HEK293 (cell line): Measurements from ENCODE around the gene TMC3.

Experiments used
- EGR2 ChIP-seq: fragments of 450-650 bp; formaldehyde crosslinking; IDR thresholded peaks from 2 replicates; pipeline ENCODE4 v1.5.1; 2016; ENCODE audit warnings: low read depth, missing biosample characterization, missing genetic modification characterization
- GLIS2 ChIP-seq: fragments of 450-650 bp; formaldehyde crosslinking; IDR thresholded peaks from 2 replicates; pipeline ENCODE4 v1.5.1; 2016; ENCODE audit warnings: missing biosample characterization, missing genetic modification characterization
- HOXD13 ChIP-seq: sonication (generic); formaldehyde crosslinking; IDR thresholded peaks from 2 replicates; pipeline ENCODE4 v1.8.0; 2022; ENCODE audit warnings: missing genetic modification reagents, borderline replicate concordance
- ZFP37 ChIP-seq: fragments of 450-650 bp; formaldehyde crosslinking; IDR thresholded peaks from 2 replicates; pipeline ENCODE4 v1.5.1; 2016; ENCODE audit warnings: missing biosample characterization, missing genetic modification characterization
- ZFP41 ChIP-seq: fragments of 450-650 bp; formaldehyde crosslinking; IDR thresholded peaks from 2 replicates; pipeline ENCODE4 v1.5.1; 2016; ENCODE audit warnings: missing biosample characterization, missing genetic modification characterization, borderline replicate concordance
- ZNF335 ChIP-seq: fragments of 450-650 bp; formaldehyde crosslinking; conservative IDR thresholded peaks from 2 replicates; pipeline ENCODE4 v1.5.1; 2016; ENCODE audit warnings: missing biosample characterization, missing genetic modification characterization
- ZNF610 ChIP-seq: fragments of 450-650 bp; formaldehyde crosslinking; IDR thresholded peaks from 2 replicates; pipeline ENCODE4 v1.5.1; 2016; ENCODE audit warnings: missing biosample characterization, missing genetic modification characterization, borderline replicate concordance
- ZNF747 ChIP-seq: fragments of 450-650 bp; formaldehyde crosslinking; IDR thresholded peaks from 2 replicates; pipeline ENCODE4 v1.5.1; 2016; ENCODE audit warnings: missing biosample characterization, missing genetic modification characterization
- TF ChIP-seq, protein P1 (sequence below): fragments of 450-650 bp; IDR thresholded peaks from 2 replicates; pipeline ENCODE4 v1.5.1; 2018; ENCODE audit warnings: missing biosample characterization, missing genetic modification characterization
- TF ChIP-seq, protein P2 (sequence below): fragments of 450-650 bp; formaldehyde crosslinking; IDR thresholded peaks from 2 replicates; pipeline ENCODE4 v1.5.1; 2016; ENCODE audit warnings: missing biosample characterization, missing genetic modification characterization
- TF ChIP-seq, protein P3 (sequence below): fragments of 450-650 bp; formaldehyde crosslinking; IDR thresholded peaks from 2 replicates; pipeline ENCODE4 v1.5.1; 2016; ENCODE audit warnings: missing biosample characterization, missing genetic modification characterization

DNA sequence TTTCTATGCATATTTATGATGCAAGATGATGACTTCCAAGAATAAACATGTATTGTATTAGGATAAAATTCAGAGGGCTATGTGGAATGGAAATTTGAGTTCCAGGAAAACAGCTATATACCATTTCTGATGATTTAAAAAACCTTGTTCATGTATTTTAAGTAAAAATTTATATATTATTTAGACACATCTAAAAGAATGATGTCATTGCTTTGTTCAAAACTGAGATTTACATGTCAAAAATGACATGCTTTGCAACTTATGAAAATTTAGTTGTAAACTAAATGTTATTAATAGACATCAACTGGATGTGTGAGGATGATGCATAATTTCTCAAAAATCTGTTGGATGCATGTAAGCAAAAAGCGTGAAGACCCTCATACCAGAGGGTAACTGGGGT lies 52.3 kb downstream of the TMC3 start:
- TF ChIP-seq, protein P1, sequence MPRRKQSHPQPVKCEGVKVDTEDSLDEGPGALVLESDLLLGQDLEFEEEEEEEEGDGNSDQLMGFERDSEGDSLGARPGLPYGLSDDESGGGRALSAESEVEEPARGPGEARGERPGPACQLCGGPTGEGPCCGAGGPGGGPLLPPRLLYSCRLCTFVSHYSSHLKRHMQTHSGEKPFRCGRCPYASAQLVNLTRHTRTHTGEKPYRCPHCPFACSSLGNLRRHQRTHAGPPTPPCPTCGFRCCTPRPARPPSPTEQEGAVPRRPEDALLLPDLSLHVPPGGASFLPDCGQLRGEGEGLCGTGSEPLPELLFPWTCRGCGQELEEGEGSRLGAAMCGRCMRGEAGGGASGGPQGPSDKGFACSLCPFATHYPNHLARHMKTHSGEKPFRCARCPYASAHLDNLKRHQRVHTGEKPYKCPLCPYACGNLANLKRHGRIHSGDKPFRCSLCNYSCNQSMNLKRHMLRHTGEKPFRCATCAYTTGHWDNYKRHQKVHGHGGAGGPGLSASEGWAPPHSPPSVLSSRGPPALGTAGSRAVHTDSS (tag by site-specific recombination) = no peak
- TF ChIP-seq ZNF747 (tag by site-specific recombination) (no peak), ZNF335 (no peak), ZFP37 (tag by site-specific recombination) (no peak), GLIS2 (tag by site-specific recombination) (no peak), HOXD13 (CRISPR knock-in tag) (no peak), EGR2 (tag by site-specific recombination) (no peak), ZFP41 (tag by site-specific recombination) (no peak), ZNF610 (tag by site-specific recombination) (no peak)
- TF ChIP-seq, protein P2, sequence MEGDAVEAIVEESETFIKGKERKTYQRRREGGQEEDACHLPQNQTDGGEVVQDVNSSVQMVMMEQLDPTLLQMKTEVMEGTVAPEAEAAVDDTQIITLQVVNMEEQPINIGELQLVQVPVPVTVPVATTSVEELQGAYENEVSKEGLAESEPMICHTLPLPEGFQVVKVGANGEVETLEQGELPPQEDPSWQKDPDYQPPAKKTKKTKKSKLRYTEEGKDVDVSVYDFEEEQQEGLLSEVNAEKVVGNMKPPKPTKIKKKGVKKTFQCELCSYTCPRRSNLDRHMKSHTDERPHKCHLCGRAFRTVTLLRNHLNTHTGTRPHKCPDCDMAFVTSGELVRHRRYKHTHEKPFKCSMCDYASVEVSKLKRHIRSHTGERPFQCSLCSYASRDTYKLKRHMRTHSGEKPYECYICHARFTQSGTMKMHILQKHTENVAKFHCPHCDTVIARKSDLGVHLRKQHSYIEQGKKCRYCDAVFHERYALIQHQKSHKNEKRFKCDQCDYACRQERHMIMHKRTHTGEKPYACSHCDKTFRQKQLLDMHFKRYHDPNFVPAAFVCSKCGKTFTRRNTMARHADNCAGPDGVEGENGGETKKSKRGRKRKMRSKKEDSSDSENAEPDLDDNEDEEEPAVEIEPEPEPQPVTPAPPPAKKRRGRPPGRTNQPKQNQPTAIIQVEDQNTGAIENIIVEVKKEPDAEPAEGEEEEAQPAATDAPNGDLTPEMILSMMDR (tag by site-specific recombination) = no peak
- TF ChIP-seq, protein P3, sequence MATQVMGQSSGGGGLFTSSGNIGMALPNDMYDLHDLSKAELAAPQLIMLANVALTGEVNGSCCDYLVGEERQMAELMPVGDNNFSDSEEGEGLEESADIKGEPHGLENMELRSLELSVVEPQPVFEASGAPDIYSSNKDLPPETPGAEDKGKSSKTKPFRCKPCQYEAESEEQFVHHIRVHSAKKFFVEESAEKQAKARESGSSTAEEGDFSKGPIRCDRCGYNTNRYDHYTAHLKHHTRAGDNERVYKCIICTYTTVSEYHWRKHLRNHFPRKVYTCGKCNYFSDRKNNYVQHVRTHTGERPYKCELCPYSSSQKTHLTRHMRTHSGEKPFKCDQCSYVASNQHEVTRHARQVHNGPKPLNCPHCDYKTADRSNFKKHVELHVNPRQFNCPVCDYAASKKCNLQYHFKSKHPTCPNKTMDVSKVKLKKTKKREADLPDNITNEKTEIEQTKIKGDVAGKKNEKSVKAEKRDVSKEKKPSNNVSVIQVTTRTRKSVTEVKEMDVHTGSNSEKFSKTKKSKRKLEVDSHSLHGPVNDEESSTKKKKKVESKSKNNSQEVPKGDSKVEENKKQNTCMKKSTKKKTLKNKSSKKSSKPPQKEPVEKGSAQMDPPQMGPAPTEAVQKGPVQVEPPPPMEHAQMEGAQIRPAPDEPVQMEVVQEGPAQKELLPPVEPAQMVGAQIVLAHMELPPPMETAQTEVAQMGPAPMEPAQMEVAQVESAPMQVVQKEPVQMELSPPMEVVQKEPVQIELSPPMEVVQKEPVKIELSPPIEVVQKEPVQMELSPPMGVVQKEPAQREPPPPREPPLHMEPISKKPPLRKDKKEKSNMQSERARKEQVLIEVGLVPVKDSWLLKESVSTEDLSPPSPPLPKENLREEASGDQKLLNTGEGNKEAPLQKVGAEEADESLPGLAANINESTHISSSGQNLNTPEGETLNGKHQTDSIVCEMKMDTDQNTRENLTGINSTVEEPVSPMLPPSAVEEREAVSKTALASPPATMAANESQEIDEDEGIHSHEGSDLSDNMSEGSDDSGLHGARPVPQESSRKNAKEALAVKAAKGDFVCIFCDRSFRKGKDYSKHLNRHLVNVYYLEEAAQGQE (tag by site-specific recombination) = no peak
